ENCODE measurements around the gene ESRRA.
"Not testable (repeated sequence)": the region's sequence is repeated elsewhere in the genome, so short reads cannot be mapped to it uniquely, and the experiment has no call there.

The ESRRA gene

GRCh38 chr11:64292460-64293254 lies 12.7 kb upstream of the ESRRA start:
- no peak for FAIRE-seq

GRCh38 chr11:64294774-64295173 lies 10.6 kb upstream of the ESRRA start:
- no peak for FAIRE-seq

GRCh38 chr11:64295760-64296159 lies 9.6 kb upstream of the ESRRA start:
- FAIRE-seq = no peak

GRCh38 chr11:64296236-64296635 lies 9.1 kb upstream of the ESRRA start:
- FAIRE-seq = no peak

GRCh38 chr11:64296830-64297698 lies 8.3 kb upstream of the ESRRA start:
- no peak for FAIRE-seq

- no peak for FAIRE-seq
Measured at GRCh38 chr11:64297699-64298358, 7.5 kb upstream of the ESRRA start.

DNA sequence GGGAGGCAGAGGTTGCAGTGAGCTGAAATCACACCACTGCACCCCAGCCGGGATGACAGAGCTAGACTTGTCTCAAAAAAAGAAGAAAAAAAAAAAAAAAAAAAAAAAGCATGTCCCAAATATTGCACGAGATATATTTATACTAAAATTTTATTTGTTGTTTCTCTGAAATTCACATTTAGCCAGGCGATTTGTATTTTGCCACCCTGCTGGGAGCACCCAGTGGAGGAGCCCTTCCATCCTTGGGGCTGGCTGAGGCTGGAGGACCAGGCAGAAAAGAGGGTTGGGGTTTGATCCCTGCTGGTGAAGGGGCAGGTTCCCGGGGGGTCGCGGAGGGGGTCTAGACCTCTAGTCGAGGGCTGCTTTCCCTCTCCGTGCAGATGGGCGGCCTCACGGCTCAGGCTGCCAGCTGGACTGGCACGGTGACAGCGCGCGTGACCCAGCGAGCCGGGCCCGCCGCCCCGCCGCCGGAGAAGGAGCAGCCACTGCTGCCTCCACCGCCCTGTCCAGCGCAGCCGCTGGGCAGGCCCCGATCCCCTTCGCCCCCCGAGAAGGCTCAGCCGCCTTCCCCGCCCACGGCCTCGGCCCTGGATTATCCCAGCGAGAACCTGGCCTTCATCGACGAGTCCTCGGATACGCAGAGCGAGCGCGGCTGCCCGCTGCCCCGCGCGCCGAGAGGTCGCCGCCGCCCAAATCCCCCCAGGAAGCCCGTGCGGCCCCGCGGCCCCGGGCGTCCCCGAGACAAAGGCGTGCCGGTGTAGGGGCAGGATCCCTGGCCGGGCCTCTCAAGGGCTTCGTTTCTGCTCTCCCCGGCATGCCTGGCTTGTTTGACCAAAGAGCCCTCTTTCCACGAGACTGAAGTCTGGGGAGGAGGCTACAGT lies 6.1 kb upstream of the ESRRA start:
- FAIRE-seq = no peak

DNA sequence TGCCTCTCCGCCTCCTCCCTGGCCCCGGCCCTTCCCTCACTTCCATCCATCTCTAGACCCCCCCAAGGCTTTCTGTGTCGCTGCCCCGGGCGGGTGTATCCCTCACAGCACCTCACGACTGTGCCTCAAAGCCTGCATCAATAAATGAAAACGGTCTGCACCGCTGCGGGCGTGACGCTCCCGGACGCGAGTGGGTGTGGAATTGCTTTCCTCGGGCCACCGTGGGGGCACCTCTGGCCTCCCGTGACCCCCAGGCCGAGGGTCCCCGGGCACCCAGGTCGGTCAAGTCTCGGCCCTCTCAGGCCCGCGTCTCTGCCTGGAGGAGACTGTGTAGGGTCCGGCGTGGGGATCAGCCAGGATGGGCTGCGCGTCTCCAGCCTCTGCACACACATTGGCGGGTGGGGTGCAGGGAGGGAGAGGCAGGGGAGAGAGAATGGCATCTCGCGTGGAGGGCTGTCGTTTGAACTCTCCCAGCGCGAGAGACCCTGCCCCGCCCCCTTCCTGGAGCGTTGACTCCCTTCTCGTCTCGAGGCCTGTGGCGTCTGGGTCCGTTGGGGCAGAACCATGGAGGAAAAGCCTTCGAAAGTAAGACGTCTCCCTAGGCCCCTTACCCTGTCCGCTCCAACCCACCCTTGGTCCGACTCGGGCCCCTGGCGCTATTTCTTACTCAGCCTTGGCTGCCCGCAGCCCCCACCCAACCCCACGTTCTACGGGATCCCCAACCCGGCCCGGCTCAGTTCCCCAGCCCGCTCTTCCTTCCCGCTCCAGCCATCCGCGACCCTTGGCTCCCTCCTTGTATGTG lies 5.3 kb upstream of the ESRRA start, which contains the start of gene CATSPERZ:
TSS of gene CATSPERZ (plus strand) at position 512 of the 802 bp plus-strand sequence. CDS start at position 565, 53 bp downstream.
- FAIRE-seq = no peak

DNA sequence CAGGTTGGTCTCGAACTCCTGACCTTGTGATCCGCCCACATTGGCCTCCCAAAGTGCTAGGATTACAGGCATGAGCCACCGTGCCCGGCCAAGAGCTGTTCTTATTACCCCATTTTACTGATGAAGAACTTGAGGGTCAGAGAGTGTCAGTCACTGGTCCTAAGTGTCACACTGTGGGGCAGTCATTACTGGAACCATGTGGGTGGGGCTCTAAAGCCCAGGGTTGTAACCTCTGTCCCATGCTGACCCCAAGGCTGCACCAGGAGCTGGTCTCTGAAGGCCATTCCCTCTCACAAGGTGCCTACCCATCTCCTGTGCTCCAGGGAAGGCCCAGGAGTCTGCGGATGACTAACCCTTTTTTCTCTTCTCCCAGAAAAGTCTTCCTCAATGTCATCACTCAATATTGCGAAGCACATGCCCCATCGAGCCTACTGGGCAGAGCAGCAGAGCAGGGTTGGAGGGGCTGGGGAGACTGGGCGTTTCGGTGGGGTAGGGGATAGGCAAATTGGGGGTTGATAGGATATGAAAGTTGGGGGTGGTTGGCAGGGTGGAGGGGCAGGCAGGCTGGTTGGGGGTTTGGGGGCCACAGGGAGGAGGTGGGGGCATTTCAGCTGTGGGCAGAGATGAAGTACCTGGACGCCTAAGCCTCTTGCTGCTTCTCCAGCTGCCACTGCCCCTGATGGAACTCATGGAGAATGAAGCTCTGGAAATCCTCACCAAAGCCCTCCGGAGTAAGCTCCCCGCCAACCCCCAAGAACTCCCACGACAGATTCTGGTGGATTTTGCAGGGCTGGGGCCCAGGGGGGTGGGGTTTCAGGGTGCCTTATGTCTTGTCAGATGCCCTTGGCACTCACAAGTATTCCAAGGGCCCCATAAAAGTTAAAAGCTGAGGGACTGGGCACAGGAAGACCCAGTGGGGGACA lies 2.0 kb upstream of the ESRRA start:
- FAIRE-seq = no peak

GRCh38 chr11:64304032-64304315 lies 1.4 kb upstream of the ESRRA start:
- no peak for FAIRE-seq

- FAIRE-seq = no peak
Measured at GRCh38 chr11:64304316-64305072, 830 bp upstream of the ESRRA start.

DNA sequence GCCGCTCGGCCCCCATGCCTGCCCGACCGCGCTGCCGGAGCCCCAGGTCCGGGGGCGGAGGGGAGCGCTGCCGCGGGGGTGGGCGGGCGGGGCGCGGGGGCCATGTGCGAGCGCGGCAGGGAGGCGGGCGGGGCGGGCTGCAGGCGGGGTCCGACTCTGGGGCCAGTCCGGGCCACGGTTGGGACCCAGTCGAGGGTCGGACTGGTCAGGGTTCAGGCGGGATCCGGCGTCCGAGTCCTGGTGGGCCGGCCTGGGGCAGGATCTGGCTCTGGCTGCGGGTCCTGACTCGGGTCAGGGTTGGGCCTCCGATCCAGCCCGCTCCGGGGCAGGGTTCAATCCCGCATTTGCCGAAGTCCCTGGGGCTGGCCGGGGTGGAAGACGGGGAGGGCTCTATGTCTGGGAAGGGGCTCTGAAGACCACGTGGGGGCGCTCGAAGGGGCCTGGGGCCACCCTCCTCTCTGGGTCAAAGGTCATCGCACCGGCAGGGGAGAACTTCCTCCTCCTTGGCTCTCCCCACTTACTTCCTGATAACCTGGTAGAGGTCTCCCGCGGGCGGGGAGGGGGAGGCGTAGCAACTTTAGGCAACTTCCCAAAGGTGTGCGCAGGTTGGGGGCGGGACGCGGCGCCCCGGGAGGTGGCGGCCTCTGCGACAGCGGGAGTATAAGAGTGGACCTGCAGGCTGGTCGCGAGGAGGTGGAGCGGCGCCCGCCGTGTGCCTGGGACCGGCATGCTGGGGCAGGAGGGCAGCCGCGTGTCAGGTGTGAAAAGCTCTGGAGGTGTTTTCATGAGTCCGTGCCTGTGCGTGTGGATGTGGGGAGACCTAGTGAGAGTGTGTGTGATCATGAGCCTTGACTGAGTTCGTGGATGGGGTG lies 603 bp downstream of the ESRRA start:
- no peak for FAIRE-seq

GRCh38 chr11:64306563-64306875 lies 1.2 kb downstream of the ESRRA start:
- no peak for FAIRE-seq

DNA sequence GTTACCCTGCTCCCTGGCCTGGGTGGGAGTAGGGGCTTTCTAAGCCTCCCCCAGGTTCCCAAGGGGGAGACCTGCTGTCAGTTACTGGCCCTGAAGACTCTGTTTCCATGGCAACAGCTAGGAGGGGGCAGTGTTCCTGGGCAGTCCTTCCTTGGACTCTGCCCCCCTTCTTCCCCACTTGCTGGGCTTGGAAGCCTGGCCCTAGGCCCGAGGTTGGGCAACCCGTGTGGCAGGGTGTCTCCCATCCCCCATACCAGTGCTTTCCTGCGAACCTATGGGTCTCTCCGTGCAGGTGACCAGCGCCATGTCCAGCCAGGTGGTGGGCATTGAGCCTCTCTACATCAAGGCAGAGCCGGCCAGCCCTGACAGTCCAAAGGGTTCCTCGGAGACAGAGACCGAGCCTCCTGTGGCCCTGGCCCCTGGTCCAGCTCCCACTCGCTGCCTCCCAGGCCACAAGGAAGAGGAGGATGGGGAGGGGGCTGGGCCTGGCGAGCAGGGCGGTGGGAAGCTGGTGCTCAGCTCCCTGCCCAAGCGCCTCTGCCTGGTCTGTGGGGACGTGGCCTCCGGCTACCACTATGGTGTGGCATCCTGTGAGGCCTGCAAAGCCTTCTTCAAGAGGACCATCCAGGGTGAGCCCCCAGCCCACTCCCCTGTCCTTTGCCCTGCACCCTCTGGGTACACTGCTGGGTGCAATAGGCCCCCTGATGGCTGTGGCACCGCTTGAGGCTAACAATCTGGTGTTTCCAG lies 1.7 kb downstream of the ESRRA start:
- no peak for FAIRE-seq

- not testable (repeated sequence) for FAIRE-seq
Measured at GRCh38 chr11:64307795-64308194, 2.5 kb downstream of the ESRRA start.

DNA sequence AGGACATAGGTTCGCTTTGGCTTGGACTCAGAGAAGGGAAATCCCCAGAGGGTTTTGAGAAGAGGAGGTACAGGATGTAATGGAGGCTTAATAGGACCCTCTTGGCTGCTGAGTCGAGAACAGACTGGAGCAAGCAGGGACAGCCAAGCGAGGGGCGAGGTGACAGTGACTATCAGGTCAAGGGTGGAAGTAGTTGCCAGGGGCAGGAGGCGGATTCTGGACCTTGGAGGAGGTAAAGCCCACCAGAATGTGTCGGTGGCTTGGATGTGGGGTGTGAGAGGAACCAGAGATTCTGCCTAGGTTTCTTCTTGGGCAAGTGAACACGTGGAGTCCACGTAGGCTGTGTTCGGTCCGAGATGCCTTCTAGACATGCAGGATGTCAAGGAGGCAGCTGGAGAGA lies 7.6 kb downstream of the ESRRA start:
- FAIRE-seq = no peak

DNA sequence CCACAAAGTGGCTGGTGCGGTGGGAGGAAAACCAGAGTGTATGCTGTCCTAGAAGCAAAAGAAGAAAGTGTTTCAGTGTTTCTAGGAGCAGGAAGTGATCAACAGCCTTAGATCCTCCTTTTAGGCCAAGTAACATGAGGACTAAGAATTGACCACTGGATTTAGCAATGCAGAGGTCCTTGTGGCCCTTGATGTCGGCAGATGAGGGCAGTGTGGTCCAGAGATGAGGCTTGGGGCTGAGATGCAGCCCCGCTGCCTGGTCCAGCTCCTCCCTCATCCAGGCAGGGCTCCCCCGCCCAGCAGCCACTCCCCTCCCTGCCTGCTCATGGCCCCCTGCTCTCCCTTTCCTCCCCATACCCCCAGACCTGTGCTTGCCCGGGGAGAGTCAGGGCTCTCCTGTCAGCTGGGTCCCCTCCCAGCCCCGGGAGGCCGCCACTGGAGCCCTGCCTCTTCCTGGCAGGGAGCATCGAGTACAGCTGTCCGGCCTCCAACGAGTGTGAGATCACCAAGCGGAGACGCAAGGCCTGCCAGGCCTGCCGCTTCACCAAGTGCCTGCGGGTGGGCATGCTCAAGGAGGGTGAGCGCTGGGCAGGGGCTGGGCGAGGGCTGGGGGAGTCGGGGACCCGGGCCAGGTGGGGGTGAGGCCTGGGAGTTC lies 8.3 kb downstream of the ESRRA start:
- no peak for FAIRE-seq

All from islet of Langerhans (tissue), 1 donor.